ENCODE measurements around the gene FBXW7.

DNA sequence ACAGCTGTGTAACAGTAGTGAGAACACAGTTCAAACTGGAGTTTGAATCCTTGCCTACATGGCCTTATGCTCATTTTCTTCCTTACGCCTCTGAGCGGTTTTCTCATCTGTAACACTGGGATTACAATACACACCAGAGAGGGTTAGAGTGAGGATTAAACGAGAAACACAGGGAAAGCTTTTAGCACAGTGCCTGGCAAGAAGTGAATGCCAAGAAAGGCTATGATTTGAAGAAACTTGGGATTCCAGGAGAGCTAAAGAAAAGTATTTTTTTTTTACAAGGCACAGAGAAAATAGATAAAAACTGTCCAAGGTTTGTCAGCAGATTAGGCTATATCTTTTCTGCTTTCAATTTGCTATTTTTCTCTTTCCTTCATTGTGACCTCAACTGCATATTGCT lies 246.4 kb downstream of the FBXW7 start:
- TF ChIP-seq CTCF (IDR thresholded peaks at IDR 0.05) (no peak), POLR2A (IDR thresholded peaks at IDR 0.05) (no peak)

All from lower leg skin (tissue), 3 donors.